HG03159 (cell line): ENCODE data around the gene LPAR1.
A peak's percentile ranks its signal among the peaks of the same experiment; 100 is the strongest.

ENCODE experiments used
- ATAC-seq: cut with Tn5 transposase; IDR thresholded peaks from one replicate; pipeline ENCODE4 v1.9.1; 2021; ENCODE audit warnings: mild to moderate bottlenecking, moderate library complexity; ENCODE audit not compliant: unreplicated experiment

The LPAR1 gene

GRCh38 chr9:111037708-111038330, 451 bp downstream of the LPAR1 start:
- ATAC-seq: peak; percentile 63

GRCh38 chr9:111037356-111037707, 938 bp downstream of the LPAR1 start:
- ATAC-seq: no peak

DNA sequence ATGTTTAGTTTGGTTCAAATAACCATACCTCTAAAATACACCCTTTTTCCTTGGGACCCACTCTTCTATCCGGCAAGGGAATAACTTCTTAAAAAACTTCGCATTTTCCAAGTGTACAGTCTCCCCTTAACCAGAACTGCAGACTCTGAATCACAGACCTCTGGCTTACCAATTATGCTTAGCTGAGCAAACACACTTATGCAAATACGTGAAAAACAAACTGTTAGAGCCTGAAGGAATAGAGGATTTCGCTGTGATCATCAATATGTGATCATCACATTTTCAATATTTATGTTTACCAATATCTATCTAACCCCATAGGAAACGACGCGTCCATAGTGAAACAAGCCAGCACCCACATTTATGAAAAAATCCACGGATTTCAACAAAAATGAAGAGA, 1.3 kb downstream of the LPAR1 start:
- ATAC-seq: no peak

DNA sequence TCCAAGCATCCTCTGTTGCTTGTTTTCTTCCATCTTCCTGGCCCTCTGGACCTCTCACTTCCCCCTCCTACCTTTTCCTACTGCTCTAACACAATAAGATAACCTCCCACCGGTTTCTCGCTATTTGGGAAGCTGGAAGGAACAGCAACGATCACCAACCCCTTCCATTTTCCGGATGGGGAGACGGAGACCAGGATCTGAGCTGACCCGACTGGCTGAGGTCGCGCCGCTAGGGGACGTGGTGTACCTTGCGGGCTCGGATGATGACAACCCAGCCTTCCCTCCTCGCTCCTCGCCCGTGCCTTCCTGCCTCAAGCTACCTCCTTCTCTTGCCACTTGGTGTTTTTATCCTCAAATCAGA, 1.9 kb downstream of the LPAR1 start:
- no peak for ATAC-seq

DNA sequence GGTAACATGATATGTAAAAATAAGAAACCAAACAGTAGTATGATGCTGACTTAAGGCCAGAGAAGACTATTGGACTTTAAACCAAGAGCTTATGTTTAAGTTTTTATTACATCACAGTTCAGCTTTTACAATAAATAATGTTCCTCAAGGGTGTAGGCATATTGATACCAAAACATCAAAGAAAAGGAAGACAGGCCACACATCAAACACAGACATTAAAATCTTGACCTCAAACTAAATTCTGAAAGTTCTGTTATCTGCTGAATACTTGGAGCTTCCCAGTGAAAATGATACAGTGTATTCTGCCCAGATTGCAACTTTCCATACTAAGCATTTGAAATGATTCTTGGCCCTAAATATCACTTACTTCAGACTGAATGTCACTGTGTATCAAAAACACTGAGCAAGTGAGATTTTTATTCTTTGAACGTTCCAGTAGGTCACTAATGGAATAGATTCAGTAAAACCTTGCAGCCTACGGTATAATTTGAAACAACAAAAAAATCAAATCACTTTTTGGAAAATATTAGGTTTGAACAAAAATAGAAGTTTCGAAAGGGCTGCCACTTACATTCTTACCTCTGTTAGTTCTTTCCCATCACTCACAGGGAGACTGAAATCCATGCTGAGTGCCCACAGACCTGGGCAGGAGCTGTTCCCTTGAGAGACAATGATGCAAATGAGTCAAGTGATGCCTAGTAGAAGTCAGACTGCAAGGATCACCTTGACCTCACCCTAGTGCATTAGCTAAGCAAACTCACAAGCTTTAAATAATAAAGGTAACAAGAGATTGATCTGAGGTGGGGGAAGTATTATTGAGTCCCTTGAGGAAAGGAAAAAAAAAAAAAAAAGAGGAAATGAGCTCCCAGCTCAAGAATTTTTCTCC, 2.5 kb downstream of the LPAR1 start:
- ATAC-seq: no peak

- no peak for ATAC-seq
These were observed 3.3 kb downstream of the LPAR1 start for GRCh38 chr9:111034898-111035539.

DNA sequence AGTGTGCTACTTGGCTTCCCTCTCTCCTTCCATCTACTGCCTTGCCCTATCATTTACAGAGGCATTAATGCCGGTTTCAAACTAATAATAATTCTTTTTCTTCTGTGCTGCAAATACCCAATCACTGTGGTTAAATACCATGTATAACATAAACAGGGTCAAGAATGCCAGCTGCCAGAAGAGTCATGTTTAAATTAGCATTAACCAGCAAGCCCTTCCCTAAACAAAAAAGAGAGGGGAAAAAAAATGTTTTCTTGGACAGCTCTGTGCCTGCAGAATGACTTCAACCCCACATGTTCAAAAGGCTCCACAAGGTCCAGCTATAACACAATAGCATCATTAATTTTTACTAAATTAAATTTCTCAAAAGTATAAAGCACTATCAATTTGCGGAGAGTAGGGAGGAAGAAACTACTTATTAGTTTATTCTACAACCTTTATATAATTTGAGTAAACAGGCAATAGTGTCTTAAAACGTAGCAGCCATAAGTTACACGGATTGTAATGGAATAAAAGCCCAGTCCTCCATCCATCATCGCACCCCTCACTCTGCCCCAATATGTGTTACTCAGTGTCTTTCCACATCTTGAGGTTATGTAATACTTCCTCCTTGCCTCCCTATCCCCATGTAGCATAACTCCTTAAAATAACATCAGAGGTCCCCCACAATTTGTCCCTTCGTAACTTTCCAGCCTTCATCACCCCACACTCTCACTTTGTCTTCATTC, 3.9 kb downstream of the LPAR1 start:
- ATAC-seq: no peak

DNA sequence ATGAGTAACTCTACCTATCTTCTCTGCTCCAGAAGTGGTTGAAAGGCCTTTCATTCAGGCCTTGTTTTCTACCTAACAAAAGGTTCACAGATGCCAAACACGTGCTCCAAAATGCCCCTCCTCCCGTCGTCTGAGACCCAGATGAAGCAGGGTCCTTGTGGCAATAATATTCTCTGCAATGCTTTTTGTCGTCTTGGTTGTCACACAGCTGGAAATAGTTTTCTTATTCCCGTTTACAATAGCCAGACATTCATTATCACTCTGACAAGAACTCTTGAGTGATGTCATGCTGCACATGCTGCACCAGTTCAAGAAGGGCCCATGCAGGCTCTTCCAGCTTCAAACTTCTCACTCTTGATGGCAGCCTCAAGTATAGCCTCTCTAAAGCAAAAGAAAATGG, 7.8 kb downstream of the LPAR1 start:
- no peak for ATAC-seq

- no peak for ATAC-seq
These were observed 9.0 kb downstream of the LPAR1 start for GRCh38 chr9:111029260-111029659.

DNA sequence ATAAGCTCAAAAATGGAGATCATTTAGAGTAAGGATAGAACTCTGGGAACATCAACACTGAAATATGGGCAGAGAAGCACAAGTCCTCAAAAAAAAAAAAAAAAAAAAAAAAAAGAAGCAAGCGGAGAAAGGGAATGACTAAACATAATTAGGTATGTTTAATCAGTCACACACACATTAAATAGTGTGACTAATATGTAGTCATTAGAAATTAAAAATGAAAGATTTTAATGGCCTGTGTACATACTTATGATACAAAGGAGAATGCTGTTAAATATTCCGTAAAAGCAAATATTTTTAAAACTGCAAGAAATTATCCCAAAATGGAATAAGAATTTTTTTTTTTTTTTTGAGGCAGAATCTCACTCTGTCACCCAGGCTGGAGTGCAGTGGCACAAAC, 10.5 kb downstream of the LPAR1 start:
- ATAC-seq: no peak

- no peak for ATAC-seq
These were observed 15.1 kb downstream of the LPAR1 start for GRCh38 chr9:111023128-111023527.

DNA sequence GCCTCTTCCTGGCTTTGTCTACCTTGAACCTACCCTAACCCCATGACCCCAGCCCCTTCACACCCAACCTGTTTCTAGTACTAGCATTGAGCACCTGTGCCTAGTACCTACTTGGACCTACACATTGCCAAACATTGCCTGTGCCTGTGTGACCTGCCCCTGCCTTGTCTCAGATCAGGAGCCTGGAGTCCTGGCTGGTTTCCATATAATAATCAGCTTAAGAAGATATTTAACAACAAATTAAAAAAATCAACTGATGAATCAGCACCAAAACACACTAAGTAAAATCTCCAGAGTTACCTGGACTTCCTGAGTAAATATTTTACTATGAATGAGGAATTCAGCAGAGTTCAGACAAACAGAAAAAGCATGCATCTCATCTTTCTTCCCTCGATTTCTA, 17.7 kb downstream of the LPAR1 start:
- no peak for ATAC-seq

- ATAC-seq: no peak
These were observed 21.7 kb downstream of the LPAR1 start for GRCh38 chr9:111016426-111017045.

DNA sequence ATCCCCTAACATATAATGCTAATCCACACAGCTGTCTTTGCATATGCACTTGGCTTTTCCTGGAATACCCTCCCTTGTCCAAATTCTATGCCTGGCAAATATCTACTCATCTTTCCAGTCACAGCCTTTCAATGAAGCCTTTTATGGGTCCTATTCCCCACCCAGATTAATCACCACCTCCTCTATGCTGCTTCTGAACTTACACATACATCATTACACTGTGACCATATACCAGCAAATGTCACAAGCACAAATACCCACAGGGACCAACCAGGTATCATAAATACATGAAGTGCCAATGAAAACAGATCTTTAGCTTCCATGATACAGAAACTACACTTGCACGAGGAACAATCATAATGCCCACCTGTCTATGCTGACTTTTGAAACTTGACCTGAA, 22.3 kb downstream of the LPAR1 start:
- no peak for ATAC-seq

DNA sequence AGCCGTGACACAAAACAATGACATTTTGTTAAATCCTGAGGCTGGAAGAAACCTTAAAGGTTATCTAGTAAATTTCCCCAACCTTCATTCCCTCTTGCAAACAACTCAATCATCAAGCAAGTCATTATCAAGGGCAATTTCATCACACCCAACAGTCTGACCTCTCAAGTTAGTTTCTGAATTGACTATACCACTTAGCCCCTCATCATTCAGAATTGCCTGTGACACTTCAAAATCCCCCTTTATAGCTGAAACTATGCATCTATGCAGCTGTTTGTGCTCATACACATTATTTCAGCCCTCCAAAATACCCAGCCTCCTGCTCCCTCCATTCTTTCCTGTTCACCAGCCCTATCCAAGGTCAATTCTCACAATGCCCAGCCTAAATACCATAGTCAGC, 24.6 kb downstream of the LPAR1 start:
- ATAC-seq: no peak

GRCh38 chr9:111013250-111013649, 25.0 kb downstream of the LPAR1 start:
- ATAC-seq: no peak

- ATAC-seq: no peak
These were observed 29.9 kb downstream of the LPAR1 start for GRCh38 chr9:111008158-111009075.

DNA sequence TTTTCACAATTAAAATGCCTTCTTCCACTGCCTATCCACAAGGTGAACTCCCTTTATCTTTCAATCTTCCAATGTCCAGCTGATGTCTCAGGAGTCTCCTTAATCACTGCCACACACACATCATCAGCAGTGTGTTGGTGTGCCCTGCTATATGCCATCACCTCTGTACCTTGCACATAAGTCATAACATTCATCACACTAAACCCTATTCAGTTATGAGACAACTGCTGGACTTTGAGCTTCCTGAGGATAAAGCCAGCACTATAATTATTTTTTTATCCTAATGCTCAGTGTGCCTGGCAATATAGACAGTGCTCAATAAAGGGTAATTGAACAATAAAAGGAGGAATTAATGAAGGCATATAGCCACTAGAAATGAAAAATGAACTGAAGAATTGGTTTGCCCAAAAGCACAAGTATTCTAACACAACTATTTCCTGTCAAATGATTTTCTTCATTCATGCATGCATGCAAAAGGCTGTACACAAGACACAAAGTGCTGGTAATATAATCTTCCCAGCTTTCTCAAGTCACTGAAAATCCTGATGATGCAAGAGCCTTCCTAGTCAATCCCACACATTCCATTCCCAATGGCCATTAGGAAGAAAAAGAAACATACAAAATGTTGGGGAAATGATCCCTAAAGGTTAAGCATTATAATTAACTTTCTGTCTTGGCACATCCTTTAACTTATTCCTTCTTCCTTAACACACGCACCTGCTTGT, 32.4 kb downstream of the LPAR1 start:
- no peak for ATAC-seq

DNA sequence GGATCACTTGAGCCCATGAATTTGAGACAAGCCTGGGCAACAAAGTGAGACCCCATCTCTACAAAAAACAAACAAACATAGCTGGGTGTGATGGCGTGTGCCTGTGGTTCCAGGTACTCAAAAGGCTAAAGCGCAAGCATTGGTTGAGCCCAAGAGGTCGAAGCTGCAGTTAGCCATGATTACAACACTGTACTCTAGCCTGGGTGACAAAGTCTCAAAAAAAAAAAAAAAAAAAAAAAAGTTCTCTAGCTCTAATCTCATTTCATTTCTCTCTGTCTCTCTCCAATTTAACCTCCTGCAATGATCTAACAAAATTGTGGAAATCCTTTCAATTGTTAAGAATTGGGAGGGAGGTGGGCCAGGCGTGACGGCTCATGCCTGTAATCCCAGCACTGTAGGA, 33.3 kb downstream of the LPAR1 start:
- ATAC-seq: no peak
